ENCODE data around the gene LRRC41.
"Not testable (repeated sequence)": the region's sequence is repeated elsewhere in the genome, so short reads cannot be mapped to it uniquely, and the experiment has no call there.

Gene LRRC41

DNA sequence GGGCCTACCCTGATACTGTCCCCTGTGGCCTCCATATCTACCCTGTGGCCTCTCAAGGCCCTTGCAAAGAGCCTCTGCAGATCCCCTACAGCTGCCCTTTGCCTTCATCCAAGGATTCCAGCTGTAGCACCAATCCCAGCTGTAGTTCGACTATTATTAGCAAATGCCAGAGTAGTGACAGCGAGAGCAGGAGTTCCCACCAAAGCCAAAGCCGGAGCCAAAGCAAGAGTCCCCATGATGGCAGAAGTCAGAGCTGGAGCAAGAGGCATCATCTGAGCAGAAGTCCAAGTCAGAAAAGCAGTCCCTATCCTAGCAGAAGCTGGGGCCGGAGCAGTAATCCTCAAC, 39.9 kb upstream of the LRRC41 start:
- H3K4me3 ChIP-seq (ENCODE audit: low read depth, low read length) = no peak overlapping the region
- no peak for DNase-seq (ENCODE audit: low read depth, low spot score)
- TF ChIP-seq, protein P1, sequence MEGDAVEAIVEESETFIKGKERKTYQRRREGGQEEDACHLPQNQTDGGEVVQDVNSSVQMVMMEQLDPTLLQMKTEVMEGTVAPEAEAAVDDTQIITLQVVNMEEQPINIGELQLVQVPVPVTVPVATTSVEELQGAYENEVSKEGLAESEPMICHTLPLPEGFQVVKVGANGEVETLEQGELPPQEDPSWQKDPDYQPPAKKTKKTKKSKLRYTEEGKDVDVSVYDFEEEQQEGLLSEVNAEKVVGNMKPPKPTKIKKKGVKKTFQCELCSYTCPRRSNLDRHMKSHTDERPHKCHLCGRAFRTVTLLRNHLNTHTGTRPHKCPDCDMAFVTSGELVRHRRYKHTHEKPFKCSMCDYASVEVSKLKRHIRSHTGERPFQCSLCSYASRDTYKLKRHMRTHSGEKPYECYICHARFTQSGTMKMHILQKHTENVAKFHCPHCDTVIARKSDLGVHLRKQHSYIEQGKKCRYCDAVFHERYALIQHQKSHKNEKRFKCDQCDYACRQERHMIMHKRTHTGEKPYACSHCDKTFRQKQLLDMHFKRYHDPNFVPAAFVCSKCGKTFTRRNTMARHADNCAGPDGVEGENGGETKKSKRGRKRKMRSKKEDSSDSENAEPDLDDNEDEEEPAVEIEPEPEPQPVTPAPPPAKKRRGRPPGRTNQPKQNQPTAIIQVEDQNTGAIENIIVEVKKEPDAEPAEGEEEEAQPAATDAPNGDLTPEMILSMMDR (IDR thresholded peaks at IDR 0.05; ENCODE audit: insufficient read depth, low read length, missing control alignments) = no peak
- CTCF ChIA-PET = interaction anchor here (0.6 to 9.7 kb wide), 5 partner anchors 8 to 98 kb away, joined by 3 to 71 read pairs (median 5); no protein-coding TSS in a partner anchor
- POLR2A ChIA-PET = no interaction called here

DNA sequence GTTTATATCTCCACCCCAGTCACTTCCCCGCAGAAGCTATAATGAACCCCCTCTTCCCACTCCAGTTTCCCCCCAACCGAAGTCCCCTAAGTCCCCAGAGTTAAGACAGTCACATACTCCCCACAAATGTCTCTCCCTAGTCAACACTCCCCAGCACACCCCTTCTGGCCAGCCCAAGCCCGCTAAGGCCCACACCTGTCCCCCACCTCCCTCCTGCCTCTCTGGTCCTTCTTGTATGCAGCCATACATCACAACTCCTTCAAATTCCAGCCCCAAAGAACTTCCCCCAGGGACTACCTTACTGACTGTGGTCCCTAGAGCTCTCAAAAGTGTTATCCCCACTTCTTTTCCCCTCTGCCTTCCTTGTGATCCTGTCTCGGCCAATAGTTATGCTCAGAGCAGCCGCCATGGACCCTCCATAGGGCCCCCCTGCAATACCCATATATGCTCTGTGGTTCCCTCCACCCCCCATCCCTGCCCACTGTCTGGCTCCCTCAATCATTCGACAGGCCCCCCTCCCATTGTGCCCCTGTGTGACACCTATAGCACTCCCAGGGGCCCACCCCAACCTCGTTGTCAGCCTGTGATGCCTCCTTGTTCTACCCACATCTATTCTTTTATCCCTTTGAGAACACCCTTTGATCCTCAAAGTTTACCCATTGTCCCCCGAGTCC, 39.4 kb upstream of the LRRC41 start:
- H3K4me3 ChIP-seq (ENCODE audit: low read depth, low read length) = no peak overlapping the region
- TF ChIP-seq, protein P1 (IDR thresholded peaks at IDR 0.05; ENCODE audit: insufficient read depth, low read length, missing control alignments) = no peak
- CTCF ChIA-PET = interaction anchor here (1.0 to 9.7 kb wide), 6 partner anchors 8 to 96 kb away, joined by 3 to 71 read pairs (median 10); no protein-coding TSS in a partner anchor
- POLR2A ChIA-PET = no interaction called here
- no peak for DNase-seq (ENCODE audit: low read depth, low spot score)

DNA sequence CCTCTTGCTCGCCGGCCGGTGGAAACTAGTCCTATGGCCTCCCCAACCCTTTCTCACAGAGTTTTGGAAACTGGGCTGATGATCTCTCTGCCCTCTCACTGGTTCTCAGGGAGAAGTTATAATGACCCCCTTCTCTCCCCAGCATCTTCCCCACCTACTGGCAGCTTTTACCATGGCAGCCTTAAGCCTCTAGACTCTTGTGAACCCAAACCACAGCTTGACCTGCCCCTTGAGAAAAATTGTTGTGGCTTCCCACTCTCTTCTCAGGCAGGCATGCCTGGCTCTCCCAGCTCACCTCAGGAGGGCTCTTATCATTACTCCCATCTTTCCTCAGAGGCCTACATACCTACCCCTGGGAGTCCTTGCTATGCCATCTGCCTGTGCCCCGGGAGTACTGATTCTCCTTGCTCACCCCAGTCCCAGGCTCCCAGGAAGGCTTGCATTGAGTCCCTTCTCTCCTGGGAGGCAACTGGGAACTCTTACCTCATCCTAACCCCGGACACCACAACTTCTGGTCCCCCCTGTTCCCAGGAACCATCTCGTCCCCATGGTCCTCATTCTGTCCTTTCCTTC, 38.8 kb upstream of the LRRC41 start:
- TF ChIP-seq, protein P1 (IDR thresholded peaks at IDR 0.05; ENCODE audit: insufficient read depth, low read length, missing control alignments) = peak; percentile 20
- H3K4me3 ChIP-seq (ENCODE audit: low read depth, low read length) = no peak overlapping the region; the same call in 1 of the 2 replicates
- POLR2A ChIA-PET = interaction anchor here (1.0 kb wide), 1 partner anchor 39 kb away, joined by 5 read pairs; the partner anchor contains the start of genes LRRC41 and UQCRH
- CTCF ChIA-PET = interaction anchor here (1.0 to 9.7 kb wide), 9 partner anchors 7 to 97 kb away, joined by 3 to 71 read pairs (median 7); no protein-coding TSS in a partner anchor
- DNase-seq (ENCODE audit: low read depth, low spot score) = no peak

DNA sequence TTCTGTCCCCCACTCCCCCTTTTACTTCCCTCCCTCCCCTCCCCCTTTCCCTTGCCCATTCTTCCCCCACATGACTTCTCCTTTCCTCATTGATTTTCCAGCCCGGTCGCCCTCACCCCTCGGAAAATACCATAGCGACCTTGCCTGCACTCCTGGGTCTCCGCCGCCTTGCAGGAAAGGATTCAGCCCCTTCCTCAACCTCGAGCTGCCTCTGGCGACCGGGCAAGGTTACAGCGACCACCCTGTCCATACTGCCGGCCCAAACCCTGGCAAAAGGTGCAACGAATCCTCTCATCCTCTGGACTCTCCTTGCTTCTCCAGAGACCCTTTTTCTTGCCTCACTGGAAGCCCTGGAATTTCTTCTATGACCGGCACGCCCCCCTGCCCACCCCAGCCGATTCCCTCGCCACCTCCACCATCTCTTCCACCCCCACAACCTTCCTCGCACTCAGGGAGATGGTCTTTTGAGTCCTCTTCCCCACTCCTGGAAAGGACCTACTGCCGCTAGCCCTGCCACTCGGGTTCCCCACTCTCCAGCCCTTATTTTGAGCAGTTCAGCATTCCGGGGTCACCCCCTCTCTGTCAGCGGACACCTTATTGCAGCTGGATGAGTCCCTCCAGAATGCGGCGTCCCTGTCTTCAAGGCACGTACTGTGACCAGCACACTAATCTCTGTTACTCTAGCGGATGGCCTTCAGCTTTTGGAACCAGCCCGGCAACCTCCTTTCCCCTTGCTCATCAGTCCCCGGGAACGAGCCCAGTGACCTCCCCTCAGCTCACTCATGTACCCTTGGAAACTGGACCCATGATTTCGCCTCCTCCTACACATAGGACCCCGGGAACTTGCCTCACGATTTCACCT, 38.0 kb upstream of the LRRC41 start:
- ChIA-PET POLR2A (interaction anchor here (0.7 to 1.0 kb wide), 2 partner anchors 38 to 68 kb away, joined by 3 to 5 read pairs; partner anchors contain the start of genes LRRC41 and UQCRH), CTCF (interaction anchor here (0.7 to 9.7 kb wide), 19 partner anchors 6 to 117 kb away, joined by 3 to 71 read pairs (median 6); partner anchors contain the start of genes LRRC41 and UQCRH)
- TF ChIP-seq, protein P1 (IDR thresholded peaks at IDR 0.05; ENCODE audit: insufficient read depth, low read length, missing control alignments) = no peak
- DNase-seq (ENCODE audit: low read depth, low spot score) = no peak
- peak overlapping the region; percentile 78 for H3K4me3 ChIP-seq (ENCODE audit: low read depth, low read length)

DNA sequence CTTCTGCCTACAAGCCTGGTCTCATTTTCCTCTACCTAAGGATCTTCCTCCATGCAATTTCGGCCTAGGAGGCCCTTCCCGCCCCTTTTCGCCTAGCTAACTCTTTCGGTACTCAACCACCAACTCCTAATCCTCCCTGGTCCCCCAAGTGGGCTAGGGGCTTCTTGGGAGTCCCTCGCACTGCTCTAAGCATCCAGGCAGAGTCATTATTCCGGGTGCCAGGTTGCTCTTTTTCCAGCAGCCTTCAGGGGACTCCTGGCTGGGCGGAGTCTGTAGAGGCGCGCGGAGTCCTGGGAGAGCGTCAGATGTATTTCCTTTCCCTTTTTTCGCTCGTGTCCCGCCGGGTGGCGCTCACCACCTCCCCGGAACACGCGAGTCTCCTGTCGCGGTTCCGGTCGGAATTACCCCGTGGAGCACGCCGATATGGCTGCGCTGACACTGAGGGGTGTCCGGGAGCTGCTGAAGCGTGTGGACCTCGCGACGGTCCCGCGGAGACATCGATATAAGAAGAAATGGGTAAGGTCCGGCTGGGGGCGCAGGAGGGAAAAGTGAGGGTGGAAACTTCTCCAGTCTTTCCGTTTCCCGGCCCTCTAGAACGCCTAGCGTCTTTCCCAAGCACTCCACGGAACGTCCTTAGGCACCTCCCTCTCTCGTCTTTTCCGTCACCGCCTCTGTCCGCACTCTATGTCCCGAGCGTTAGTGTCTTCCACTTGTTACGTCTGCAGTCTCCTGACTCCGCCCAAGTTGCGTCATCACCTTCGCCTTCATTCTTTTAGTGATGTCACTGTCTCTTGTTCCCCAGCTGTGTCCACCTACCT, 37.2 kb upstream of the LRRC41 start, which contains the start of gene NSUN4:
Gene NSUN4 (plus strand): TSS at position 404 of the 818 bp plus-strand sequence. CDS start 20 bp downstream, at position 424.
- POLR2A ChIA-PET = interaction anchor here (0.5 to 1.0 kb wide), 7 partner anchors 27 to 1907 kb away, joined by 3 to 5 read pairs (median 3); partner anchors contain the start of genes LRRC41 and UQCRH
- CTCF ChIA-PET = interaction anchor here (0.7 to 3.0 kb wide), 18 partner anchors 7 to 116 kb away, joined by 3 to 17 read pairs (median 6); partner anchors contain the start of genes LRRC41 and UQCRH
- peak; percentile 78 for DNase-seq (ENCODE audit: low read depth, low spot score)
- TF ChIP-seq, protein P1 (IDR thresholded peaks at IDR 0.05; ENCODE audit: insufficient read depth, low read length, missing control alignments) = peak; percentile 77
- H3K4me3 ChIP-seq (ENCODE audit: low read depth, low read length) = peak within 1 kb of the TSS; percentile 78

DNA sequence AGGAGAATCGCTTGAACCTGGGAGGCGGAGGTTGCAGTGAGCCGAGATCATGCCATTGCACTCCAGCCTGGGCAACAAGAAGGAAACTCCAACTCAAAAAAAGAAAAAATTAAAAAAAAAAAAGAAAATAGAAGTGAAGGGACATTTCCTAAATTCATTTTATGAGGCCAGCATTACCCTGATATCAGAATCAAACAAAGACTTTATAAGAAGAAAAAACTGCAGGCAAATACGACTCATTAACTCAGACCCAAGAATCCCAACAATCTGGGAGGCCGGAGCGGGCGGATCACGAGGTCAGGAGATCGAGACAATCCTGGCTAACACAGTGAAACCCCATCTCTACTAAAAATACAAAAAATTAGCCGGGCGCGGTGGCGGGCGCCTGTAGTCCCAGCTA, 34.0 kb upstream of the LRRC41 start:
- DNase-seq (ENCODE audit: low read depth, low spot score); H3K4me3 ChIP-seq (ENCODE audit: low read depth, low read length); POLR2A ChIA-PET: not testable (repeated sequence)
- CTCF ChIA-PET = interaction anchor here (5.2 kb wide), 1 partner anchor 9 kb away, joined by 71 read pairs; no protein-coding TSS in a partner anchor

All from AG04449 (cell line).